ENCODE results near the gene GOT1.
A peak's percentile ranks its signal among the peaks of the same experiment; 100 is the strongest.

Gene GOT1

GRCh38 chr10:99430451-99431189 lies at the start of gene GOT1:
GOT1 (minus strand) TSS chr10:99430624; CDS start chr10:99430565, 59 bp downstream.
- H3K4me1 ChIP-seq (ENCODE audit: insufficient read depth, low read length) = peaks cover 4% of the 10 kb centered on the region; the same call in 1 of the 2 replicates
- 0 out of 2 replicates have a peak, but pooled peaks cover 2% of the 10 kb centered on the region for H3K36me3 ChIP-seq (ENCODE audit: insufficient read depth, low read length)
- H3K9ac ChIP-seq (ENCODE audit: low read depth, low read length) = peak within 1 kb of the TSS; percentile 87
- H3K9me3 ChIP-seq (ENCODE audit: control insufficient read depth, insufficient read depth, low read length) = no peaks in the 10 kb centered on the region

GRCh38 chr10:99470327-99470726 lies 39.9 kb upstream of the GOT1 start:
- Histone ChIP-seq H3K9me3 (ENCODE audit: control insufficient read depth, insufficient read depth, low read length) (no peaks in the 10 kb centered on the region), H3K36me3 (ENCODE audit: insufficient read depth, low read length) (no peaks in the 10 kb centered on the region), H3K4me1 (ENCODE audit: insufficient read depth, low read length) (no peaks in the 10 kb centered on the region), H3K9ac (ENCODE audit: low read depth, low read length) (no peak overlapping the region)

GRCh38 chr10:99467236-99467999 lies 37.0 kb upstream of the GOT1 start:
- no peaks in the 10 kb centered on the region for H3K36me3 ChIP-seq (ENCODE audit: insufficient read depth, low read length)
- no peaks in the 10 kb centered on the region for H3K4me1 ChIP-seq (ENCODE audit: insufficient read depth, low read length)
- H3K9ac ChIP-seq (ENCODE audit: low read depth, low read length) = no peak overlapping the region
- H3K9me3 ChIP-seq (ENCODE audit: control insufficient read depth, insufficient read depth, low read length) = no peaks in the 10 kb centered on the region

GRCh38 chr10:99466632-99467223 lies 36.3 kb upstream of the GOT1 start:
- Histone ChIP-seq H3K4me1 (ENCODE audit: insufficient read depth, low read length) (no peaks in the 10 kb centered on the region), H3K9ac (ENCODE audit: low read depth, low read length) (no peak overlapping the region), H3K36me3 (ENCODE audit: insufficient read depth, low read length) (no peaks in the 10 kb centered on the region), H3K9me3 (ENCODE audit: control insufficient read depth, insufficient read depth, low read length) (no peaks in the 10 kb centered on the region)

- H3K4me1 ChIP-seq (ENCODE audit: insufficient read depth, low read length) = no peaks in the 10 kb centered on the region
These were observed 30.8 kb upstream of the GOT1 start for GRCh38 chr10:99461230-99461629.

GRCh38 chr10:99460070-99460469 lies 29.6 kb upstream of the GOT1 start:
- Histone ChIP-seq H3K9ac (ENCODE audit: low read depth, low read length) (no peak overlapping the region), H3K36me3 (ENCODE audit: insufficient read depth, low read length) (no peaks in the 10 kb centered on the region), H3K4me1 (ENCODE audit: insufficient read depth, low read length) (no peaks in the 10 kb centered on the region), H3K9me3 (ENCODE audit: control insufficient read depth, insufficient read depth, low read length) (no peaks in the 10 kb centered on the region)

More at GRCh38 chr10:99461230-99461629, 30.8 kb upstream of the GOT1 start:
- Histone ChIP-seq H3K36me3 (ENCODE audit: insufficient read depth, low read length) (no peaks in the 10 kb centered on the region), H3K9ac (ENCODE audit: low read depth, low read length) (no peak overlapping the region), H3K9me3 (ENCODE audit: control insufficient read depth, insufficient read depth, low read length) (no peaks in the 10 kb centered on the region)

GRCh38 chr10:99459217-99459616 lies 28.8 kb upstream of the GOT1 start:
- Histone ChIP-seq H3K9ac (ENCODE audit: low read depth, low read length) (no peak overlapping the region), H3K9me3 (ENCODE audit: control insufficient read depth, insufficient read depth, low read length) (no peaks in the 10 kb centered on the region), H3K36me3 (ENCODE audit: insufficient read depth, low read length) (no peaks in the 10 kb centered on the region), H3K4me1 (ENCODE audit: insufficient read depth, low read length) (no peaks in the 10 kb centered on the region)

- H3K9ac ChIP-seq (ENCODE audit: low read depth, low read length) = no peak overlapping the region
- no peaks in the 10 kb centered on the region for H3K36me3 ChIP-seq (ENCODE audit: insufficient read depth, low read length)
- no peaks in the 10 kb centered on the region for H3K9me3 ChIP-seq (ENCODE audit: control insufficient read depth, insufficient read depth, low read length)
- H3K4me1 ChIP-seq (ENCODE audit: insufficient read depth, low read length) = no peaks in the 10 kb centered on the region
These were observed 27.4 kb upstream of the GOT1 start for GRCh38 chr10:99457813-99458212.

GRCh38 chr10:99456931-99457288 lies 26.5 kb upstream of the GOT1 start:
- Histone ChIP-seq H3K9ac (ENCODE audit: low read depth, low read length) (no peak overlapping the region), H3K36me3 (ENCODE audit: insufficient read depth, low read length) (no peaks in the 10 kb centered on the region), H3K9me3 (ENCODE audit: control insufficient read depth, insufficient read depth, low read length) (no peaks in the 10 kb centered on the region), H3K4me1 (ENCODE audit: insufficient read depth, low read length) (no peaks in the 10 kb centered on the region)

- no peaks in the 10 kb centered on the region for H3K36me3 ChIP-seq (ENCODE audit: insufficient read depth, low read length)
These were observed 25.9 kb upstream of the GOT1 start for GRCh38 chr10:99456207-99456930.

GRCh38 chr10:99451981-99452380 lies 21.6 kb upstream of the GOT1 start:
- 0 out of 2 replicates have a peak, but pooled peaks cover 9% of the 10 kb centered on the region for H3K4me1 ChIP-seq (ENCODE audit: insufficient read depth, low read length)
- no peaks in the 10 kb centered on the region for H3K36me3 ChIP-seq (ENCODE audit: insufficient read depth, low read length)
- no peaks in the 10 kb centered on the region for H3K9me3 ChIP-seq (ENCODE audit: control insufficient read depth, insufficient read depth, low read length)
- H3K9ac ChIP-seq (ENCODE audit: low read depth, low read length) = no peak overlapping the region

More at GRCh38 chr10:99456207-99456930, 25.9 kb upstream of the GOT1 start:
- Histone ChIP-seq H3K4me1 (ENCODE audit: insufficient read depth, low read length) (0 out of 2 replicates have a peak, but pooled peaks cover 2% of the 10 kb centered on the region), H3K9ac (ENCODE audit: low read depth, low read length) (no peak overlapping the region), H3K9me3 (ENCODE audit: control insufficient read depth, insufficient read depth, low read length) (no peaks in the 10 kb centered on the region)

GRCh38 chr10:99451499-99451788 lies 21.0 kb upstream of the GOT1 start:
- Histone ChIP-seq H3K4me1 (ENCODE audit: insufficient read depth, low read length) (0 out of 2 replicates have a peak, but pooled peaks cover 9% of the 10 kb centered on the region), H3K9ac (ENCODE audit: low read depth, low read length) (no peak overlapping the region), H3K9me3 (ENCODE audit: control insufficient read depth, insufficient read depth, low read length) (no peaks in the 10 kb centered on the region), H3K36me3 (ENCODE audit: insufficient read depth, low read length) (no peaks in the 10 kb centered on the region)

- Histone ChIP-seq H3K36me3 (ENCODE audit: insufficient read depth, low read length) (no peaks in the 10 kb centered on the region), H3K9me3 (ENCODE audit: control insufficient read depth, insufficient read depth, low read length) (no peaks in the 10 kb centered on the region), H3K4me1 (ENCODE audit: insufficient read depth, low read length) (0 out of 2 replicates have a peak, but pooled peaks cover 9% of the 10 kb centered on the region), H3K9ac (ENCODE audit: low read depth, low read length) (no peak overlapping the region)
These were observed 20.4 kb upstream of the GOT1 start for GRCh38 chr10:99450624-99451498.
